ENCODE results near the gene GPC6. TPM values are rescaled to one million over a fixed set of nuclear protein-coding genes. Genes with fewer than 3 reads are reported as not detected.

The GPC6 gene
- total RNA-seq, 1 donor from 2014 or later = not detected

DNA sequence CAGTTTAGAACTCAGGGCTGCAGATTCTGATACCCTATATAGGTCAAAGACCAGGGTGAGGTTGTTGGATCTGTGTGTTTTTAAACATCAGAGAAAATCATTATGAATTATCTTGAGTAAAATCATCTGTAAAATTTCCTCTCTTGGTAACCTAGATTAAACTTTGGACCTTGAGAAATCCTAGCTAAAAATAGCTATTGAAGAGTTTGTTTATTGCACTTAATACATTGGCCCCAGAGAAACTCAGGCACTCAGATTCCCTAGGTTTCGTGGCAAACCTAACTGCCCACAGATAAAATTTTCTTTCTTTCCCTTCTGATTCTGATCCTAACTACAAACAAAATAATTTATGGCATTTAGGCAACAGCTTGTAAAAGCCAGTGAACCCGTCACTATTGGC is 102.3 kb downstream of the GPC6 start:
- intact Hi-C loops (cut with micrococcal nuclease) = no loop called here
- H3K4me3 Mint-ChIP-seq = no peak overlapping the region
- H3K36me3 Mint-ChIP-seq (ENCODE audit: low read depth) = no peaks in the 10 kb centered on the region
- DNase-seq = no peak
- no peak overlapping the region for H3K27ac Mint-ChIP-seq
- no peaks in the 10 kb centered on the region for H3K27me3 Mint-ChIP-seq
- no peaks in the 10 kb centered on the region for H3K9me3 Mint-ChIP-seq
- no peaks in the 10 kb centered on the region for H3K4me1 Mint-ChIP-seq

- no peak overlapping the region for H3K27ac Mint-ChIP-seq
- H3K4me1 Mint-ChIP-seq = no peaks in the 10 kb centered on the region
- no peaks in the 10 kb centered on the region for H3K27me3 Mint-ChIP-seq
- intact Hi-C loops (cut with micrococcal nuclease) = no loop called here
- no peak for DNase-seq
- H3K9me3 Mint-ChIP-seq = no peaks in the 10 kb centered on the region
- no peak overlapping the region for H3K4me3 Mint-ChIP-seq
- H3K36me3 Mint-ChIP-seq (ENCODE audit: low read depth) = no peaks in the 10 kb centered on the region
Observed at GRCh38 chr13:93336728-93337127, 110.1 kb downstream of the GPC6 start.

DNA sequence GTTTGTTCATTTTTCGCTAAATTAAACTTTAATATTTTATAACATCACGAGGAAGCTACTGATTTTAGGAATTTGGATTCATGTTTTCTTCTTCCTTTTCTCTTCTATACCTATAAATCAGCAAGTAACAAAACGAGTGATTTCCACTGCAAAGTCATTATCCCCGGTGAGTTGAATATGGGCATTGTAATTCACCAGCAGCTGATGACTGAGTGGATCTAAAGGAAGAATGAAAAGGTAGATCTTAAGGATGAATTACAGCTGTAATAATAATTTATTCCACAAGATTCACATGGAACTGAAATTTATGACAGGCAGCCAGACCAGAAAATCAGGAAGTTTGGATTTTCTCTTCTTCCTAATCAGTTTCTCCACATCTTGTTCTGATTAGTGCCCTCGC is 111.4 kb downstream of the GPC6 start:
- Mint-ChIP-seq H3K27ac (no peak overlapping the region), H3K4me3 (no peak overlapping the region), H3K9me3 (peaks cover 6% of the 10 kb centered on the region), H3K36me3 (ENCODE audit: low read depth) (no peaks in the 10 kb centered on the region), H3K4me1 (no peaks in the 10 kb centered on the region), H3K27me3 (no peaks in the 10 kb centered on the region)
- intact Hi-C loops (cut with micrococcal nuclease) = no loop called here
- no peak for DNase-seq

- H3K4me3 Mint-ChIP-seq = no peak overlapping the region
- H3K9me3 Mint-ChIP-seq = peaks cover 6% of the 10 kb centered on the region
- no peak for DNase-seq
Observed at GRCh38 chr13:93338906-93339305, 112.3 kb downstream of the GPC6 start.

DNA sequence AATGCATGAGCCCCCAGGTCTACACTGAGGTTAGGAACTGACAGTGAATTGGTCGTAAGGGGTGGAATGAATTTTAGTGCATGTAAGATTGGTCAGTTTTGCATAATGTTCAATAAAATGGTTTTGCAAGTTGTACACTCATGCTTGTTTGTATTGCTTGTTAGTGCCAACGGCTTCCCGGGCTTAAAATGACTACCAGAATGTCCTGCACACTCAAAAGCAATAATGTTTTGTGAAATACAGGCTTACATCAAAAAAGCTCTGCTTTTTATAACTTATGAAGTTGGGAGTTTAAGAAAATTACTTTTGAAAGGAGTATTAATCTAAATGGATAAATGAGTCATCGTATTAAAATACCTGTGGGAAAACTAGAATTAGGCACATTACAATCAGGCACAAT is 112.9 kb downstream of the GPC6 start:
- H3K27ac Mint-ChIP-seq = no peak overlapping the region
- intact Hi-C loops (cut with micrococcal nuclease) = no loop called here
- H3K36me3 Mint-ChIP-seq (ENCODE audit: low read depth) = no peaks in the 10 kb centered on the region
- H3K4me1 Mint-ChIP-seq = no peaks in the 10 kb centered on the region
- no peak overlapping the region for H3K4me3 Mint-ChIP-seq
- H3K27me3 Mint-ChIP-seq = no peaks in the 10 kb centered on the region
- no peak for DNase-seq
- H3K9me3 Mint-ChIP-seq = peaks cover 6% of the 10 kb centered on the region

More at GRCh38 chr13:93338906-93339305, 112.3 kb downstream of the GPC6 start:
- intact Hi-C loops (cut with micrococcal nuclease) = no loop called here
- H3K27me3 Mint-ChIP-seq = no peaks in the 10 kb centered on the region
- no peaks in the 10 kb centered on the region for H3K4me1 Mint-ChIP-seq
- H3K36me3 Mint-ChIP-seq (ENCODE audit: low read depth) = no peaks in the 10 kb centered on the region
- H3K27ac Mint-ChIP-seq = no peak overlapping the region

DNA sequence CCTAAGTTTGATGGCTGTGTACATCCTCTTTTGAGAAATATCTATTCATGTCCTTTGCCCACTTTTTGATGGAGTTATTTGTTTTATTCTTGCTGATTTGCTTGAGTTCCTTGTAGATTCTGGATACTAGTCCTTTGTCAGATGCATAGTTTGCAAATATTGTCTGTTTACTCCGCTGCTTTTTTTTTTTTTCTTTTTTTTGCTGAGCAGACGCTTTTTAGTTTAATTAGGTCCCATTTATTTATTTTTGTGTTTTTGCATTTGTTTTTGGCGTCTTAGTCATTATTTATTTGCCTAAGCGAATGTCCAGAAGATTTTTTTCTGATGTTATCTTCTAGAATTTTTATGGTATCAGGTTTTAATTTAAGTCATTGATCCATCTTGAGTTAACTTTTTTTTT is 114.9 kb downstream of the GPC6 start:
- H3K9me3 Mint-ChIP-seq = peaks cover 6% of the 10 kb centered on the region
- H3K27ac Mint-ChIP-seq = no peak overlapping the region
- no peak overlapping the region for H3K4me3 Mint-ChIP-seq
- H3K4me1 Mint-ChIP-seq = no peaks in the 10 kb centered on the region
- DNase-seq = no peak
- intact Hi-C loops (cut with micrococcal nuclease) = no loop called here
- H3K27me3 Mint-ChIP-seq = no peaks in the 10 kb centered on the region
- no peaks in the 10 kb centered on the region for H3K36me3 Mint-ChIP-seq (ENCODE audit: low read depth)

DNA sequence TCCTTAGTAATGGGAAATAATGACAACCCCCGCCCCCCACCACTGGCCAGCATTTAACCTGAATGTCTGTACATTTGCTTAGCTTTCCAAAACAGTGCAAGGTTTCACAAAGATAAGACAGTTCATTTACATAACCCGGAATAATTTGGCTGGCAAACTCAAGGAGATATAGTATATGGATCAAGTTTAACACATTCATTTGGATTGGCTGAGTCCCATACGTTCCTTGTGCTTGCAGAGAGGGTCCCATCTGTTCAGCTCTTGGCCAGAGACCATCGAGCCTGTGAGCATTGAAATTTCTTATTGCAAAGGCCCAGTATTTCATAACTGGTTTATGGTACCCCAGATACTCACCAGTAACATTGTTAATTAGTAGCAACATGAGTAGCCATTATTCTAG is 116.5 kb downstream of the GPC6 start:
- H3K36me3 Mint-ChIP-seq (ENCODE audit: low read depth) = no peaks in the 10 kb centered on the region
- intact Hi-C loops (cut with micrococcal nuclease) = no loop called here
- H3K4me3 Mint-ChIP-seq = no peak overlapping the region
- no peak for DNase-seq
- H3K9me3 Mint-ChIP-seq = peaks cover 6% of the 10 kb centered on the region
- H3K4me1 Mint-ChIP-seq = no peaks in the 10 kb centered on the region
- H3K27me3 Mint-ChIP-seq = no peaks in the 10 kb centered on the region
- no peak overlapping the region for H3K27ac Mint-ChIP-seq

GRCh38 chr13:93344048-93344705 is 117.6 kb downstream of the GPC6 start:
- H3K27me3 Mint-ChIP-seq = no peaks in the 10 kb centered on the region
- intact Hi-C loops (cut with micrococcal nuclease) = no loop called here
- H3K4me1 Mint-ChIP-seq = no peaks in the 10 kb centered on the region

GRCh38 chr13:93345024-93345423 is 118.4 kb downstream of the GPC6 start:
- intact Hi-C loops (cut with micrococcal nuclease) = no loop called here
- H3K27ac Mint-ChIP-seq = no peak overlapping the region
- H3K36me3 Mint-ChIP-seq (ENCODE audit: low read depth) = no peaks in the 10 kb centered on the region
- H3K9me3 Mint-ChIP-seq = peaks cover 6% of the 10 kb centered on the region
- no peak overlapping the region for H3K4me3 Mint-ChIP-seq
- no peaks in the 10 kb centered on the region for H3K4me1 Mint-ChIP-seq
- H3K27me3 Mint-ChIP-seq = no peaks in the 10 kb centered on the region
- DNase-seq = no peak

More at GRCh38 chr13:93344048-93344705, 117.6 kb downstream of the GPC6 start:
- Mint-ChIP-seq H3K9me3 (peaks cover 6% of the 10 kb centered on the region), H3K4me3 (no peak overlapping the region), H3K27ac (no peak overlapping the region), H3K36me3 (ENCODE audit: low read depth) (no peaks in the 10 kb centered on the region)
- DNase-seq = no peak

GRCh38 chr13:93345770-93346169 is 119.2 kb downstream of the GPC6 start:
- Mint-ChIP-seq H3K27me3 (no peaks in the 10 kb centered on the region), H3K36me3 (ENCODE audit: low read depth) (no peaks in the 10 kb centered on the region), H3K27ac (no peak overlapping the region), H3K4me1 (no peaks in the 10 kb centered on the region), H3K9me3 (peaks cover 6% of the 10 kb centered on the region), H3K4me3 (no peak overlapping the region)
- intact Hi-C loops (cut with micrococcal nuclease) = no loop called here
- no peak for DNase-seq

- intact Hi-C loops (cut with micrococcal nuclease) = no loop called here
- no peak overlapping the region for H3K4me3 Mint-ChIP-seq
- no peaks in the 10 kb centered on the region for H3K27me3 Mint-ChIP-seq
- H3K4me1 Mint-ChIP-seq = no peaks in the 10 kb centered on the region
- H3K36me3 Mint-ChIP-seq (ENCODE audit: low read depth) = no peaks in the 10 kb centered on the region
- no peaks in the 10 kb centered on the region for H3K9me3 Mint-ChIP-seq
- H3K27ac Mint-ChIP-seq = no peak overlapping the region
- DNase-seq = no peak
Observed at GRCh38 chr13:93352616-93353015, 126.0 kb downstream of the GPC6 start.

DNA sequence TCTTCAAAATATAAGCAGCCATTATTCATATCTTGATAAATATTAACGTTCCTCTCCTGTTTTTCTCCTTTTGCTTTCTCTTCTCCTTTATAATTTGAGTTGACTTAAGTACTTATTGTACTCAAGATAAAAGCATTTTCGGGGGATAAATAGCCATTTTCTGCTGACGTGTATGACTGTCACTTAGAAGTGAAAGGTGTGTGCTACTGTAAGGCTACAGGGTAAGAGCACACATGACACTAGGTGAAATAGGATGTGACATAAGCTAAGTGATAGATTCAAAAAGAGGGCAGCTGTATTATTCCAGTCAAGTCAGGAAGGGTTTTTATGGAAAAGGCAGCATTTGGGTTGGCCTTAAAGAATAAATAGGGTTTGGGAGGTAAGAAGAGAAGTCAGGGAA is 128.5 kb downstream of the GPC6 start:
- H3K36me3 Mint-ChIP-seq (ENCODE audit: low read depth) = no peaks in the 10 kb centered on the region
- no peak overlapping the region for H3K4me3 Mint-ChIP-seq
- H3K9me3 Mint-ChIP-seq = no peaks in the 10 kb centered on the region
- DNase-seq = no peak
- no peak overlapping the region for H3K27ac Mint-ChIP-seq
- intact Hi-C loops (cut with micrococcal nuclease) = no loop called here
- no peaks in the 10 kb centered on the region for H3K4me1 Mint-ChIP-seq
- H3K27me3 Mint-ChIP-seq = no peaks in the 10 kb centered on the region

GRCh38 chr13:93356469-93356868 is 129.9 kb downstream of the GPC6 start:
- no peaks in the 10 kb centered on the region for H3K4me1 Mint-ChIP-seq
- no peak overlapping the region for H3K4me3 Mint-ChIP-seq
- H3K27ac Mint-ChIP-seq = no peak overlapping the region
- no peak for DNase-seq
- H3K27me3 Mint-ChIP-seq = no peaks in the 10 kb centered on the region
- intact Hi-C loops (cut with micrococcal nuclease) = no loop called here
- H3K9me3 Mint-ChIP-seq = no peaks in the 10 kb centered on the region
- H3K36me3 Mint-ChIP-seq (ENCODE audit: low read depth) = no peaks in the 10 kb centered on the region

DNA sequence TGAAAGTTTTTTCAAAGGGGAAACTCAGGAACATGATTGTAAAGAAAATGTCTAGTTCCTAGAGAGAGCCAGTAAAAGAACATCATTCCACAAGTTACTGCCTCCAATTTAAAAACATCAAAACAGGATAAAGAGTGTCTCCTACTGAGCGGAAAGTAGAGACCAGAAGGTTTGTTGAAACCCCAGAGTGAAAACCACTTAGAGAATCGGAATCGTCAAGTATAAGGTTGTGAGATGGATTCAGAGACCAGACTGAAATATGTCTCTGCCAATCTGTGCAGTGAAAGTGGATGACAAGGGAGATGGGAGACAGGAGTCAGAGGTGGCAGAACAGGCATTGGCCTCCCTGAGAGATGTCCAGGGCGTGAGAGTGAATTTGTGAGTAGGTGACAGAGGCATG is 133.4 kb downstream of the GPC6 start:
- Mint-ChIP-seq H3K4me1 (no peaks in the 10 kb centered on the region), H3K9me3 (peaks cover 4% of the 10 kb centered on the region), H3K4me3 (no peak overlapping the region), H3K27ac (no peak overlapping the region), H3K36me3 (ENCODE audit: low read depth) (no peaks in the 10 kb centered on the region), H3K27me3 (no peaks in the 10 kb centered on the region)
- no peak for DNase-seq
- intact Hi-C loops (cut with micrococcal nuclease) = no loop called here

- no peaks in the 10 kb centered on the region for H3K27me3 Mint-ChIP-seq
- intact Hi-C loops (cut with micrococcal nuclease) = no loop called here
- H3K36me3 Mint-ChIP-seq (ENCODE audit: low read depth) = no peaks in the 10 kb centered on the region
- peaks cover 6% of the 10 kb centered on the region for H3K9me3 Mint-ChIP-seq
- DNase-seq = no peak
- H3K4me3 Mint-ChIP-seq = no peak overlapping the region
- H3K27ac Mint-ChIP-seq = no peak overlapping the region
- H3K4me1 Mint-ChIP-seq = no peaks in the 10 kb centered on the region
Observed at GRCh38 chr13:93361703-93362102, 135.1 kb downstream of the GPC6 start.

Data from activated CD4-positive, alpha-beta T cell treated with anti-CD3 and anti-CD28 coated beads, Interleukin-2, amount 10 ng/mL, durations not matched to agents 24 days and 14 days (primary cell).